LoVo (cell line): ENCODE measurements around the gene MFN2.
"Not testable (repeated sequence)": the region's sequence is repeated elsewhere in the genome, so short reads cannot be mapped to it uniquely, and the experiment has no call there.

Experiments used
- DNase-seq: peaks from one replicate; pipeline ENCODE4 v3.0.0-alpha.2; 2016; ENCODE audit warnings: low spot score

The MFN2 gene

DNA sequence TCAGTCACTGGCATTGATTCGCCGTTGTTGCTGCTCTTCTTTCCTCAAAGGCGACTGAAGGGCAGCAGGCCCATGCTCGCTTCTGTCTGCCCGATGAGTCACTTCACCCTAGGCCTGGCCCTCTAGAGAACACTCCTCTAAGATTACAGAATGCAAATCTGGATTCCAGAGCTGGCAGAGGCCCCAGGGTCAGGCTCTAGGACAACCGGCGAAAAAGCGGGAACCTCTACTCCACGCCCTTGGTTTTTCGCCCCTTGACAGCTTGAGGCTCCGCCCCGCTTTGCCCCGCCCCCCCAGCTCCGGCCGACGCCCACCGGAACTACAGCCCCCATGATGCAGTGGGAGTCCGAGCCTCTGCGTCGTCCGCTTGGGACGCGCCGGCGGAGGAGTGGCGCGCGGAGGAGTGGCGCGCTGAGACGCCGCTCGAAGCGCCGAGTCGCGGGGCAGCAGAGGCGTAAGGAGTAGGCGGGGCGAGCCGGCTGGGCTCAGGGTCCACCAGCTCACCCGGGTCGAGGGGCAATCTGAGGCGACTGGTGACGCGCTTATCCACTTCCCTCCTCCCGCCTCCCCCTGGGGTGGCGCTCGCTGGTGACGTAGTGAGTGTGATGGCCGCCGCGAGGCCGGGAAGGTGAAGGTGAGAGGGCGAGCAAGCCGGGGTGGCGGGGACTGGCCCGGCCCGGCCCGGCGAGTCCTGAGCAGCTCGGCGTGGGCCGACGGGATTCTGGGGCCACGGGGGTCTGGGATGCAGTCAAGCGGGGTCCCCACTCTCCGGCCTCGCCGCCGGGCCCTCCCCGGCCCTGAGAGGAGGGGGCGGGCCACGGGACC, at the start of gene MFN2:
TSS of gene MFN2 (plus strand) at position 594 of the 825 bp plus-strand sequence. CDS start 8,725 bp downstream, outside the sequence.
- peak; percentile 98 for DNase-seq

DNA sequence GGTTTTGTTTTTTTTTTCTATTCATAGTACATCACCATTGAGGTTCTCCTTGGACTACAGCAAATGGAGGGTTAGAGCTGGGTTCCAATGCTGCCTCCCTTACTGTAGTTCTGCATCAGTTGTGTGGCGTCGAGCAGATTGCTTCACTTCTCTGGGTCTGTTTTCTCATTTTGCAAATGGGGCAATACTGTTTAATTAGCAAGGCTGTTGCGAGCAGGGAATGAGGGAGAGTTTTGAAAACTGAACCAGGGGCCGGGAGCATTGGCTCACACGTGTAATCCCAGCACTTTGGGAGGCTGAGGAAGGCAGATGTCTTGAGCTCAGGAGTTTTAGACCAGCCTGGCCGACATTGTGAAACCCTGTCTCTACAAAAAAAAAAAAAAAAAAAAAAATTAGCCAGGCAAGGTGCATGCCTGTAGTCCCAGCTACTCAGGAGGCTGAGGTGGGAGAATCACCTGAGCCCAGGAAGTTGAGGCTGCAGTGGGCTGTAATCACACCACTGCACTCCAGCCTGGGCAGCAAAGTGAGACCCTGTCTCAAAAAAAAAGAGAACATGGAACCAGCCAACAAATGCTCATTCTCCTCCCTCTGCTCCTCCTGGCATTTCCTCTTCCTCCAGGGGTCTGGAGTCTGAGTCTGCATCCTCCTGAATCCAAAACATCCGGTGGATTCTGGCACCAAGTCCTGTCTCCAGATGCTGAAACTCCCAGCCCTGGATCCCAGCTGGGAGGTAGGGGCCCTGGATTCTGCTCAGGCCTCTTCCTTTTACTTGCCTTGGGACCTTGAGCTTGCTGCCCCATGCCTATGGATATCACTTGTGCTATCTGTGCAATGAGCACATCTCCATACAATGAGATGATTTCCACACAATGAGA, 49.4 kb upstream of the MFN2 start:
- no peak for DNase-seq

DNA sequence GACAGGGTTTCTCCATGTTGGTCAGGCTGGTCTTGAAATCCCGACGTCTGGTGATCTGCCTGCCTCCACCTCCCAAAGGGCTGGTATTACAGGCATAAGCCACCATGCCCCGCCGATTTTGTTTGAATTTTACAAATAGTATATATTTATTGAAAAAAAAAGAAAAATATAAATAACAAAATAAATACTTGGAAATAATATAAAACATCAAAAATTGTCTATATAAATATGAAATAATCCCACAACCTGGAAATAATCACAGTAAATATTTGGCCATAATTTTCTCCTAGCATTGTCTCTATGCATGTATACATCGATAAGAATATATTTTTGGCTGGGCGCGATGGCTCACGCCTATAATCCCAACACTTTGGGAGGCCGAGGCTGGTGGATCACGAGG, 48.4 kb upstream of the MFN2 start:
- DNase-seq: no peak

DNA sequence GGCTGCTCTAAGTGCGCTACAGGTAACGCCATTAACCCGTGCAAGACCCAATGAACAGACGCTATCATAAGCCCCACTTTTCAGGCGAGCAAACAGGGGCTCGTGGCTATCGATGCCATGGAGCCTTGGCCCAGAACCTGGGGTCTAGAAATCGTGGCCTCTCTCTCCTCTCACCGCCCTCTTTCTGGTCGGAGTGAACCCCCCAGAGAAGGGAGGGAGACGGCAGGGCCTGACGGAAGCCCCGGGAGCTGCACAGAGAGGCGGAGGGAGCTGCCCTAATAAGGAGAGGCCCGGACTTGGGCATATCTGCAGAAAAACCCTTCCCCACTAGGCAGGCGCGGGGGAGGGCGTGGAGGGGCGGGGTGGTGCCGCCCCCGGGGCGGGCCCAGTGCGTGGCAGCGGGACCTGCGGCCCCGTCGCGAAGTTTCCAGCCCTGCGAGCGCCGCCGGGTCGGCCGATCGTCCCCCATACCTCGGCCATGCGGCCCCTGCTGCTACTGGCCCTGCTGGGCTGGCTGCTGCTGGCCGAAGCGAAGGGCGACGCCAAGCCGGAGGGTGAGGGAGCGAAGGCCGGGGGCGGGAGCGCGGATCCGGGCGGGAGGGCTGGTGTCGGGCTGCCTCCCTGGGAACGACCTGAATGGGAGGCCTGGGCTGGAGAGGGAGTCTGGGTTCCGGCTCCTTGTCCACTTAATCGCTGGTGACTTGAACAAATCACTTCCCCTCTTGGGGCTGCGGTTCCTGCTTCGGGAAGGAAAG, 45.8 kb upstream of the MFN2 start, which contains the start of gene PLOD1:
TSS of gene PLOD1 (plus strand) at position 416 of the 755 bp plus-strand sequence. CDS start at position 479, 63 bp downstream.
- DNase-seq: peak; percentile 85

DNA sequence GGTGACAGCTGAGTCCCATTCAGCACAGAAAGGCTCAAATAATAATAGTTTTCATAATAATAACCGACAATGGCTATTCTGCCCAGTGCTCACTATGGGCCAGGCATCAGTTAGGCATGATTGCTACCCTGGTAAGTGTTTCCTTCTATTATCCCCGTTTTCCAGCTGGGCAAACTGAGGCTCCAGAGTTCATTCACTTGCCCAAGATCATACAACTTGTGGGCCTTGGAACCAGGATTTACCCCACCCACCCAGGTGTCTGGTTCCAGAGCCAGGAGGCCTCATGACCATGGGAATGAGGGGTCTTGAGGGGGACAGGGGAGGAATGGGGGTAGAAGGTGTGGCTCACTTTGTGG, 45.2 kb upstream of the MFN2 start:
- no peak for DNase-seq

DNA sequence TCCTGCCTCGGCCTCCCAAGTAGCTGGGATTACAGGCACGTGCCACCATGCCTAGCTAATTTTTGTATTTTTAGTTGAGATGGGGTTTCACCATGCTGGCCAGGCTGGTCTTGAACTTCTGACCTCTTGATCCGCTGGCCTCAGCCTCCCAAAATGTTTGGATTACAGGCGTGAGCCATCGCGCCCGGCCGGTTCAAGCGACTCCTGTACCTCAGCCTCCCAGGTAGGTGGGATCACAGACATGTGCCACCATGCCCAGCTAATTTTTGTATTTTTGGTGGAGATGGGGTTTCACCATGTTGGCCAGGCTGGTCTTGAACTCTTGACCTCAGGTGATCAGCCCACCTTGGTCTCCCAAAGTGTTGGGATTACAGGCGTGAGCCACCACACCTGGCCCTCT, 44.5 kb upstream of the MFN2 start:
- DNase-seq: not testable (repeated sequence)

DNA sequence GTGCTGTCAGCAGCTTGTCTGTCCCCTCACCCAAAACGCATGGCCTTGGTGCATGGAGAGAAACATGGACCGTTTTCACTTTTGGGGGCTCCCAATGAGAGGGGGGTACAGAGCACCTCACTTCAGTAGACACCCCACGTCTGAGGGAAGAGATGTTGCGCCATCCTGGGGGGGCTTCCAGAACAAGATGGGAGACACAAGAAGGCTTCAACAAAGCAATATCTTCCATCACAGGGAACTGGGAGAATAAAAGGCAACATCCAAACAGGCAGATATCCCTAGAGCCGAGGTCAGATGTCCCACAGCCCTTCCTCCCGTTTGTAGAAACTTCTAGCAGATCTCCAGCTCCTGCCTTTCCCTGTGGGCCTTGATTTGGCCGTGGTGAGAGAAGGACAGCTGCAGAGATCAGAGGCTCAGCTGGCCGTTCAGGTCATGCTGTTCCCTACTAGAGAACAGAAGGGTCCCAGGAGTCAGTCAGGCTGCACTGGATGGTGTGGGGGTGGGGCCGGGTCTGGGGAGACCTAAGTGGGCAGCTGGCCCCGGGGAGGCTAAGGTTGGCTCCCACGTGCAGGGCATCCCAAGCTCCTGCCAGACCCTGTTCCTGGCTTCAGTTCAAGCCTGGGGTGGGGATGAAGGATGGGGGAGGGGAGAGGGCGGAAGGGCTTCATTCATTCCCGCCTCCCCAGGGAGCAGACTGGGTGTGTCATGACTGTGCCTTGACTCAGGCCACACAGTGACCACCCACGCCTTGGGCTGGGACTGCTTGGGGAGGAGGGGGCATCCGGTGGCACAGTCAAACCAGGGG, 41.3 kb upstream of the MFN2 start:
- DNase-seq: no peak

DNA sequence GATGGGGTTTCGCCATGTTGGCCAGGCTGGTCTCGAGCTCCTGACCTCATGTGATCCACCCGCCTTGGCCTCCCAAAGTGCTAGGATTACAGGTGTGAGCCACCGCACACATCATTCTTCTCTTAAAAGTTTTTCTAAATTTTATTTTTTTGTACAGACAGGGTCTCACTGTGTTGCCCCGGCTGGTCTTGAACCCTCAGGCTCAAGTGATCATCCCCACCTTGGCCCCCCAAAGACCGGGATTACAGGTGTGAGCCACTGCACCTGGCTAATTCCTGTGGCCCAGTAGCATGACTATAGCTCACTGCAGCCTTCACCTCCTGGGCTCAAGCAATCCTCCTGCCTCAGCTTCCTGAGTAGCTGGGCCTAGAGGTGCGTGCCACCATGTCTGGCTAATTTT, 40.5 kb upstream of the MFN2 start:
- not testable (repeated sequence) for DNase-seq

DNA sequence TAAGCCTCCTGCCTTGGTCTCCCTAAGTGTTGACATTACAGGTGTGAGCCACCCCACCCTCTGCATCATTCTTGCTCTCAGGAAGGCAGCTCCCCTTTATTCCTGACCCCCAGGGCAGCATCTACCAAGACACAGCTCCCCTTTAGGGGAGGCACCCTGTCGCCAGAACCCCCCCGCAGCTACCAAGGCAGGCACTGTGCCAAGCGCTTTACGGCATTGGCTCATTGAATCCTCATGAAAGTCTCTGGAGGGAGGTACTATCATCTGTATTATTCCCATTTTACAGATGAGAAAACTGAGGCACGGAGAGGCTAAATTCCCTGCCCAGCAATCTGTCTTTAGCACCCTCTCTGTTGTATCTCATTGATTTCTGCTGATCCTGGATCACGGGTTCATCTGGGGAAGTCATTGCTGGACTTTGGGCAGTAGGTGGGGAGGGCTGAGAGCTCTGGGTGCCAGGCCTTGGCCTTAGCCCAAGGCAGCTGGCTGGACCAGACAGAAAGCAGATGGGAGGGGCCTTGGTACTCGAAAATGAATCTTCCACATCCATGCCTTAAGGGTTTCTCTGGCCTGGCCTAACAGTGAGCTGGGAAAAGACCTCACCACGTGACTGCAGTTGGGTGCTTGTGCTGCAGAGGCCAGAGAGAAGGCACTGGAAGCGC, 39.9 kb upstream of the MFN2 start:
- DNase-seq: no peak

DNA sequence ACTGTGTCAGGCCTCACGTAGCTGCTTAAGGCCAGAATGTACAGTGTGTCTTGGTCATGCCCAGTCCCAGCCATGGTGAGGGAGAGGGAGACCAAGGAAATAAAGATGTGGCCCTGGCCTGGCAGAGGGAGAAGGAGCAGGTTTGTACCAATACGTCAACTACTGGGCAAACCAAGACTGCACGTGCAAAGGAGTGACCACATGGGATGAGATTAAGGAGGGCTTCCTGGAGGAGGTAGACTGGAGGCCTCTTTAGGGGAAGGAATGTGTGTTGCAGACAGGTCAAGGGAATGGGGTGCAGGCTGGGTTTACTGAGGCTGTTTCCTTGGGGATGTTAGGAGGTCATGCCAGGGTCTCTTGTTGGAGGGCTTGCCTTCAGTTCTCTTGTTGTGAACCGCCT, 38.0 kb upstream of the MFN2 start:
- no peak for DNase-seq

DNA sequence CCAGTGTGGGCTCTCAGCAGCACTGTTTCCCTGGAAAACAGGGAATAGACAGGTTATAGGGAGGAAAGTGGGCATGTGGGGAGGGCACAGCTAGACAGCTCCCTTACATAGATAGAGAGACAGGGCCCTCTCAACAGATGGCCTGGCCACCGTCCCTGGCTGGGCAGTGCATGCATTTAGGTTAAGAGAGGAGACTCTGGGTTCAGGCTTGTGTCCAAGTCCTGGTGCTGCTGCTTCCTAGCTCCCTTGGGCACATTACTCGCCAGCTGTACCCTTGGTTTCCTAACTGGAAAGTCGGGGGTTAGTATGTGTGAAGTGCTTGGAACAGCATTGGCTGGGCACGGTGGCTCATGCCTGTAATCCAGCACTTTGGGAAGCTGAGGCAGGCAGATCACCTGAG, 36.6 kb upstream of the MFN2 start:
- no peak for DNase-seq

DNA sequence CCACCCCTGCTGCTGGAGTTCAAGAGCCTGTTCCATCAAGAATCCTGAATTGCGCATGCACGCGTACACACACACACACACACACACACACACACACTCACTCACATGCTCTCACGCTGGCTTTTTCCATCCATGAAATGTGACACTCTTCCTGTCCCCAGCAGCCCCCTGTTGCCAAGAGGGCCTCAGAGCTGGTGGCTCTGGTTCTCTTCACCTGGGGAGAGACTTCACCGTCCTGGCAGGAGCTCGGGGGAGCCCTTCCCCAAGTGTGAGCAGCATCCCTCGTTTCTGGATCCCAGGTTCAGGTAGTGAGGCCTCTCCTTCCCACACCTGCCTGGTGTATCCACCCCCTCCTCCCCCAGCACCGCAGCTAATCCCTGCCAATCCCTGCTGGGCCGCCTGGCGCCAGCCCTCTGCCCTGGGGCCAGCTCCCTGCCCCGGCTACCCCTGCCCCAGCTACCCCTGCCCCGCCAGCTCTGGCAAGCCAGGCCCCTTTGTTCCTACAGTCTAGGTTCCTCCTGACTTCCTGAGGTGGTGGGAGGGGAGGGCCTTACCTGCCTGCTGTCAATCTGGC, 35.8 kb upstream of the MFN2 start:
- no peak for DNase-seq

DNA sequence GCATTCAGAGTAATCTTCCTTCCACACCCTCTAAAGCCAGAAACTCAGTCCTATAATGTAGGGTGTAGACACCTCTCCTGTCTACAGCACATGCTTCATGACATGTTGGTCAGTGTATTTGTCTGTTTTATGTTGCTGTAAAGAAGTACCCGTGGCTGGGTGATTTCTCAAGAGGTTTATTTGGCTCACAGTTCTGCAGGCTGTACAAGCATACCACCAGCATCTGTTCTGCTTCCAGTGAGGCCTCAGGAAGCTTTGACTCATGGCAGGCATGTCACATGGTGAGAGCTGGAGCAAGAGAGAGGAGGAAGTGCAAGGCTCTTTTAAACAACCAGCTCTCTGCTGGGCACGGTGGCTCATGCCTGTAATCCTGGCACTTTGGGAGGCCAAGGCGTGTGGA, 33.6 kb upstream of the MFN2 start:
- DNase-seq: no peak

DNA sequence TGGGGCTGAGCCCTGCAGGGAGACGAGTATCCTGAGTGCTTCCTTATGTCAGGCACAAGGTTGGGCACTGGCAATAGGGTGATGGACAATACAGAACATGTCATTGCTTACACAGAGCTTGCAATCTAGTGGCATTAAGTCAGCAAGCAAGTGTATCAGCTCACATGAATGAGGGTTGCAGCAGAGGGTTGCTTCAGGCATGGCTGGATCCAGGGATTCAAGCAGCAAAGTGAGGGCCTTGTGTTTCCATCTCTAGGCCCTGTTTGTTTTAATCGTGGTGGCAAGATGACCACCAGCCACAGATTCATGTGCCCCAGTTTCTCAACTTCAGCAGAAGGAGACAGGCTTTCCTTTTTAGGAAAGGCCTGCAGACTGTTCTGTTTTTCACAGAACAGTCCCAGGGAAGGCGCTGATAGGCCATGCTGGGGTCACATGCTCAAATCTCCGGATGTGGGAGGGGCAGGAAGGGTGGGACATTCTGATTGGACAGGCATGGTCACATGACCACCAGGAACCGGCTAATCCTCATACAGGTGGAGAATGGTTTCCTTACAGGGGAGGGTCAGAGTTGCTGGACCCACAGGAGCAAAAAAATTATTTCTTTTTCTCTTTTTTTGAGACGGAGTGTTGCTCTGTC, 31.3 kb upstream of the MFN2 start:
- DNase-seq: no peak

DNA sequence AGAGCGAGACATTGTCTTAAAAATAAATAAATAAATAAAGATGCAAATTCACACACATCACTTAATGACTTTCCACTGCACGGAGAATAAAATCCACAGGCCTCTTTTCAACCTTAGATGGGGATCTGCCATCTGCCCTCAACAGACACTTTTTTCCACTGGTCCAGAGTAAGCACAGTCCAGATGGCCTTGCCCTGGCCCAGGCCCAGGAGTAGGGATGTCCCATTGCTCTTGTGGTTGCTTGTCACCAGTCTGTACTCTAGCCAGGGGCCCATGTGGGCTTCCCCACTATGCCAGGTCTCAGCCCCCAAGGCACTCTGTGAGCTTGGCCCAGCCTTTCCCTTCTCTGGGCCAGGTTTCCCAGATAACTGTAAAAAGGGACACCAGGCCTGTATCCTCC, 28.3 kb upstream of the MFN2 start:
- no peak for DNase-seq

DNA sequence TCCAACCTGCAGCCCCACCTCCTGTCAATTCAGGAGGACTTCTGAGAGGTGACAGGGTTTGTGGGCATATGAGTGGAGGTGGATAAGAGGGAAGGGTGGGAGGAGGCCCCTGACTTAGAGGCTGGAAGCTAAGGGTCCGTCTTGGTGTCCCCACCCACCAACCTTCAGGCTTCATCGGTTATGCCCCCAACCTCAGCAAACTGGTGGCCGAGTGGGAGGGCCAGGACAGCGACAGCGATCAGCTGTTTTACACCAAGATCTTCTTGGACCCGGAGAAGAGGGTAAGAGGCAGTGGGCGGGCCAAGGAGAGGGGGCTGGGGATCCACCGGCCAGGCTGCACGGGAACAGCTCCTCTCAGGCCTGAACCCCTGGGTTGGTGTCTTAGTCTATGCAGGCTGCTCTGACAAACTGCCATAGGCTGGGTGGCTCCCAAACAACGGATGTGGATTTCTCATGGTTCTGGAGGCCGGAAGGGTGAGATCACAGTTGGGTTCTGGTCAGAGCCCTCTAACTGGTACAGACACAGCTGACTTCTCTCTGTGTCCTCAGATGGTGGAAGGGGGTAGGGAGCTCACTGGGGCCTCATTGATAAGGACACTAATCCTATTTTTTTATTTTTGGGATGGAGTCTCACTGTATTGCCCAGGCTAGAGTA, 27.7 kb upstream of the MFN2 start:
- DNase-seq: no peak

DNA sequence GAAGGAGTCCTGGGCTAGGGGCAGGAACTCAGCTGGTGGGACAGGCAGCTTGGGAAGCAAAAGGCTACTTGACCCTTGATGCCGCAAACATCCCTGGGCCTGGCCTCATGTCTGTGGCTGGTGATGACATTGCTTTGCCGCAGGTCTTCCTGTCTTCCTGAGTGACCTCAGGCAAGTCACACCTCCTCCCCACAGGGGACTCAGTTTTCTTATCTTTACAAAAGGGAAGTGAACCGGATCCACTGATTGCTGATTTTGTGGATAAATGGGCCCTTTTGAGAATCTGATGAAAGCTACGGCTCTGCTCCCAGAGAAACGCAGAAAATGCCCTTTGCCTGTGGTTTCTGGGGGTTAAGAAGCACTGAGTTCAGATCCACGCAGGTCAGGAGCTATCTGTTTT, 25.0 kb upstream of the MFN2 start:
- DNase-seq: no peak

DNA sequence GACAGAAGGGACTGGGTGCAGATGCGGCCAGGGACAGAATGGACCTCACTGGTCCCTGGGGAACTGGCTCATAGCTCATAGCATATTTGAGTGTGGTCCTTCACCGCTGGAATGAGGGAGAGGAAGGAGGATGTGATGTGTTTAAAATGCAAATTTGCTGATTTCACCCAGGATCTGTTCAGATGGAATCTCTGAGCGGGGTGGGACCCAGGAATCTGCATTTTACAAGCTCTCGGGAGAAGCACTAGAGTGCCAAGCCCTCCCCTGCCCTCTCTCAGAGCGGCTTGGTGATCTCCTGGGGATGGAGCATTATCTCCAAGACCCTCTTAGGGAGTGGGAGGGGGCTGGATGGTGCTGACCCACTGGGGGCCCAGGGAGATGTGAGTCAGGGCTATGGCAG, 22.8 kb upstream of the MFN2 start:
- DNase-seq: no peak

DNA sequence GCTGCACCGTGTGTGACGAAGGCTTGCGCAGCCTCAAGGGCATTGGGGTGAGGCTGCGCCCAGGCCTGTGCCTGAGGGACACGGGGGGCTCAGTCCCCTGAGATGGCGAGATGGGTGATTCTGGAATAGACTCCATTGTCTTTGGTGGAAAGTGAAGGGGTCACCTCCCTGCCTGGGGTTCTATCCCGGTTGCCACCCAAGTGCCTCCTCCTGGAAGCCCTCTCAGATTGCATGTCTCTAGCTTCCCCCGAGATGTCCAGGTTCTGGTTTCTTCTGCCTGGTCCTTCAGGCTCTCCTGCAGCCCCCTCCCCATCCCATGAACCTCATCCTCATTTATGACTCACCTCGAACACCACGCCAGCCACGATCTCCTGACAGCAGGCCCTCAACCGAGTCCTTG, 22.3 kb upstream of the MFN2 start:
- no peak for DNase-seq

DNA sequence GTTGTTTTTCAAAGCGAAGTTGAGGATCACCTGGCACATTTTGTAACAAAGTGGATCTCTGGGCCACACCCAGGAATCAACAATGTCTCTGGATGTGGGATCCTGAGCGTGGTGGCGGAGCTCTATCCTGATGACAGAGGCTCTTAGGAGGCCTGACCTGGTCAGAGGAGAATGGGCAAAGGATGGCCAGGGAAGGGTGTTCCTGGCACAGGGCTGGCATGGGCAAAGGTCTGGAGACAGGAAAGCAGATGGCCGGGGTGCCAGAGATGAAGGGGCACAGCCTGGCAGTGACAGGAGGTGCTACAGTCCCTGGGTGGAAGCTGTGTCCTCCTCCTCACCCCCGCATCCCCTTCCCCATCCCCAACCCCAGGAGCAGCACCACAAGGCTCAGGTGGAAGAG, 20.0 kb upstream of the MFN2 start:
- no peak for DNase-seq
